HCT116 (cell line): ENCODE results near the gene C1QA. TPM values are rescaled to one million over a fixed set of nuclear protein-coding genes. Genes with fewer than 3 reads are reported as not detected.

Experiments
- ATAC-seq: fragments of 200-7000 bp; cut with Tn5 transposase; 2 replicates; pipeline ENCODE4 v1.9.1; 2020; ENCODE audit warnings: mild to moderate bottlenecking, moderate library complexity
- BruUV-seq: library from RNA; stranded (reverse); fragments of 400-500 nt; replicated peaks from 2 replicates; lab custom pipeline; 2021; lab: Mats Ljungman, UMichigan
- CTCF ChIA-PET: fragments of 300-600 bp; sonication (Branson Sonifier 250); formaldehyde crosslinking; loops from one replicate; lab custom pipeline; 2021; ENCODE audit warnings: antibody characterized with exemption; lab: Charles Lee
- POLR2A ChIA-PET: fragments of 300-600, 350-600 bp; sonication (Branson Sonifier 250); formaldehyde crosslinking; loops from one replicate; lab custom pipeline; 2021; ENCODE audit warnings: antibody characterized with exemption; lab: Charles Lee
- RAD21 ChIA-PET, 2 experiments: fragments of 300-600 bp; sonication (Branson Sonifier 250); formaldehyde crosslinking; loops; one replicate each; lab custom pipeline; 2023; ENCODE audit warnings: low total read pairs in 2 of 2; ENCODE audit not compliant: uncharacterized antibody in 2 of 2, unreplicated experiment in 2 of 2, low non-redundant PET in 1 of 2; lab: Charles Lee
- DNase-seq: peaks from one replicate; pipeline ENCODE4 v3.0.0-alpha.2; 2010; ENCODE audit warnings: low read depth, low spot score
- H2AFZ ChIP-seq: fragments of 200-600 bp; shearing (Covaris generic), sonication (generic); 2 replicates; pipeline ENCODE4 v1.6.1; 2017; ENCODE audit warnings: low read depth, mixed run types, mixed read lengths, antibody characterized with exemption, low read length; ENCODE audit not compliant: poor library complexity, severe bottlenecking
- H3K27ac ChIP-seq: 2 replicates; pipeline ENCODE4 v1.5.1; 2012; ENCODE audit warnings: low read depth, low read length
- H3K27me3 ChIP-seq: fragments of 200-600 bp; sonication (generic); 2 replicates; pipeline ENCODE4 v1.6.1; 2016; ENCODE audit warnings: mixed run types, low read length, mixed read lengths; ENCODE audit not compliant: insufficient read depth
- H3K36me3 ChIP-seq, 2 experiments: fragments of 200-500 bp in 1 of 2; fragments of 200-600 bp in 1 of 2; sonication (Bioruptor generic) in 1 of 2; sonication (generic) in 1 of 2; 2 replicates each; pipeline versions ENCODE4 v1.5.1 to v1.6.1; 2014 to 2016; ENCODE audit warnings: low read length in 2 of 2, inconsistent platforms in 1 of 2, mixed read lengths in 1 of 2, mixed run types in 1 of 2; ENCODE audit not compliant: insufficient read depth in 2 of 2, control insufficient read depth in 1 of 2
- H3K4me1 ChIP-seq, 2 experiments: fragments of 200-600 bp in 1 of 2; sonication (generic) in 1 of 2; 2 replicates each; pipeline versions ENCODE4 v1.5.1 to v1.6.1; 2012 to 2017; ENCODE audit warnings: low read length in 2 of 2, inconsistent platforms in 1 of 2, mild to moderate bottlenecking in 1 of 2, mixed read lengths in 1 of 2, mixed run types in 1 of 2, moderate library complexity in 1 of 2; ENCODE audit not compliant: insufficient read depth in 2 of 2, control insufficient read depth in 1 of 2
- H3K4me2 ChIP-seq: fragments of 200-600 bp; sonication (generic); 2 replicates; pipeline ENCODE4 v1.6.1; 2017; ENCODE audit warnings: mixed run types, low read length, mixed read lengths
- H3K4me3 ChIP-seq, 2 experiments: fragments of 200-600 bp in 1 of 2; sonication (generic) in 1 of 2; replicated peaks in 1 of 2; 2 replicates each; pipeline ENCODE4 v1.5.1; 2011 to 2016; ENCODE audit warnings: low read length in 2 of 2, control low read depth in 1 of 2, low read depth in 1 of 2, mild to moderate bottlenecking in 1 of 2, mixed read lengths in 1 of 2, mixed run types in 1 of 2
- H3K79me2 ChIP-seq: fragments of 200-600 bp; sonication (generic); 2 replicates; pipeline ENCODE4 v1.6.1; 2017; ENCODE audit warnings: mild to moderate bottlenecking, mixed run types, low read length, moderate library complexity, mixed read lengths; ENCODE audit not compliant: insufficient read depth
- H3K9ac ChIP-seq: fragments of 200-600 bp; sonication (generic); 2 replicates; pipeline ENCODE4 v1.6.1; 2016; ENCODE audit warnings: low read length, mixed read lengths
- H3K9me2 ChIP-seq: fragments of 200-600 bp; sonication (generic), shearing (Covaris generic); 2 replicates; pipeline ENCODE4 v1.6.1; 2017; ENCODE audit warnings: mixed run types, mild to moderate bottlenecking, moderate library complexity; ENCODE audit not compliant: insufficient read depth
- H3K9me3 ChIP-seq, 2 experiments: fragments of 200-500 bp in 1 of 2; fragments of 200-600 bp in 1 of 2; sonication (Bioruptor generic) in 1 of 2; sonication (generic) in 1 of 2; 2 replicates each; pipeline ENCODE4 v1.6.1; 2014 to 2017; ENCODE audit warnings: low read length in 2 of 2, mixed read lengths in 2 of 2, inconsistent platforms in 1 of 2, low read depth in 1 of 2, mild to moderate bottlenecking in 1 of 2, mixed run types in 1 of 2, moderate library complexity in 1 of 2; ENCODE audit not compliant: control insufficient read depth in 1 of 2, insufficient read depth in 1 of 2
- H4K20me1 ChIP-seq: fragments of 200-600 bp; sonication (generic), shearing (Covaris generic); 2 replicates; pipeline ENCODE4 v1.6.1; 2017; ENCODE audit warnings: mixed run types, mild to moderate bottlenecking, moderate library complexity; ENCODE audit not compliant: insufficient read depth
- CBX3 ChIP-seq: IDR thresholded peaks from 2 replicates; pipeline ENCODE4 v1.6.1; 2012; ENCODE audit warnings: low read depth
- CEBPB ChIP-seq: IDR thresholded peaks from 2 replicates; pipeline ENCODE4 v1.6.1; 2012; ENCODE audit warnings: low read depth
- EZH2 ChIP-seq: fragments of 200-600 bp; sonication (generic); IDR thresholded peaks from 2 replicates; pipeline ENCODE4 v1.6.1; 2017; ENCODE audit warnings: antibody characterized with exemption, mixed run types
- EZH2phosphoT487 ChIP-seq: fragments of 200-600 bp; IDR thresholded peaks from 2 replicates; pipeline ENCODE4 v1.6.1; 2018; ENCODE audit warnings: antibody characterized with exemption, borderline replicate concordance
- FOSL1 ChIP-seq: IDR thresholded peaks from 2 replicates; pipeline ENCODE4 v1.6.1; 2012; ENCODE audit warnings: low read depth
- JUND ChIP-seq: IDR thresholded peaks from 2 replicates; pipeline ENCODE4 v1.6.1; 2012
- MAX ChIP-seq: IDR thresholded peaks from 2 replicates; pipeline ENCODE4 v1.6.1; 2012
- POLR2A ChIP-seq: IDR thresholded peaks from 2 replicates; pipeline ENCODE4 v1.7.0; 2011; ENCODE audit warnings: borderline replicate concordance; ENCODE audit not compliant: insufficient read depth, insufficient read length; ENCODE audit errors: extremely low read depth
- POLR2AphosphoS5 ChIP-seq: IDR thresholded peaks from 2 replicates; pipeline ENCODE4 v1.6.1; 2011; ENCODE audit warnings: mild to moderate bottlenecking, low read depth, low read length, moderate library complexity
- RAD21 ChIP-seq: IDR thresholded peaks from 2 replicates; pipeline ENCODE4 v1.6.1; 2012; ENCODE audit warnings: low read depth, mild to moderate bottlenecking
- REST ChIP-seq: IDR thresholded peaks from 2 replicates; pipeline ENCODE4 v1.6.1; 2012; ENCODE audit warnings: low read depth
- SP1 ChIP-seq: IDR thresholded peaks from 2 replicates; pipeline ENCODE4 v1.6.1; 2012; ENCODE audit warnings: low read depth
- SRF ChIP-seq: IDR thresholded peaks from 2 replicates; pipeline ENCODE4 v1.6.1; 2012; ENCODE audit warnings: low read depth
- TCF7L2 ChIP-seq: IDR thresholded peaks from 2 replicates; pipeline ENCODE4 v1.7.0; 2011; ENCODE audit warnings: borderline replicate concordance, inconsistent platforms; ENCODE audit not compliant: insufficient read depth, insufficient read length; ENCODE audit errors: extremely low read depth
- YY1 ChIP-seq: IDR thresholded peaks from 2 replicates; pipeline ENCODE4 v1.6.1; 2011; ENCODE audit warnings: low read length, low read depth, moderate library complexity, mild to moderate bottlenecking; ENCODE audit not compliant: insufficient replicate concordance; ENCODE audit errors: extremely low read depth
- ZBTB33 ChIP-seq: IDR thresholded peaks from 2 replicates; pipeline ENCODE4 v1.6.1; 2011; ENCODE audit warnings: mild to moderate bottlenecking, low read length, moderate library complexity; ENCODE audit not compliant: insufficient replicate concordance; ENCODE audit errors: extremely low read depth
- ZFX ChIP-seq: fragments of 450-650 bp; IDR thresholded peaks from 2 replicates; pipeline ENCODE4 v1.6.1; 2017
- ZNF274 ChIP-seq: fragments of 200-500 bp; sonication (Bioruptor generic); IDR thresholded peaks from 2 replicates; pipeline ENCODE4 v1.6.1; 2014; ENCODE audit warnings: mild to moderate bottlenecking, low read depth, low read length, inconsistent platforms
- intact Hi-C: fragments of 100-400 bp; cut with micrococcal nuclease; formaldehyde crosslinking; loops from 2 replicates; pipeline ENCODE4 v1.10.0; 2022
- total RNA-seq: library from RNA; stranded (reverse); gene quantifications from one replicate; pipeline ENCODE4 v1.2.1, GENCODE V29; 2021; ENCODE audit not compliant: unreplicated experiment
- TF ChIP-seq, protein P1 (sequence below), 3 experiments: fragments of 200-600 bp in 1 of 3; sonication (generic) in 1 of 3; IDR thresholded peaks in 2 of 3; conservative IDR thresholded peaks in 1 of 3; 2 replicates each; pipeline ENCODE4 v1.5.1; 2012 to 2017; ENCODE audit warnings: low read depth in 2 of 3, low read length in 2 of 3, antibody characterized with exemption in 1 of 3, borderline replicate concordance in 1 of 3, control low read depth in 1 of 3, mild to moderate bottlenecking in 1 of 3, mixed read lengths in 1 of 3, mixed run types in 1 of 3, moderate library complexity in 1 of 3; ENCODE audit not compliant: insufficient read depth in 1 of 3
- TF ChIP-seq, protein P2 (sequence below): IDR thresholded peaks from 2 replicates; pipeline ENCODE4 v1.6.1; 2012

The C1QA gene
- total RNA-seq, 1 experiment from 2014 or later, result 0.91 TPM

DNA sequence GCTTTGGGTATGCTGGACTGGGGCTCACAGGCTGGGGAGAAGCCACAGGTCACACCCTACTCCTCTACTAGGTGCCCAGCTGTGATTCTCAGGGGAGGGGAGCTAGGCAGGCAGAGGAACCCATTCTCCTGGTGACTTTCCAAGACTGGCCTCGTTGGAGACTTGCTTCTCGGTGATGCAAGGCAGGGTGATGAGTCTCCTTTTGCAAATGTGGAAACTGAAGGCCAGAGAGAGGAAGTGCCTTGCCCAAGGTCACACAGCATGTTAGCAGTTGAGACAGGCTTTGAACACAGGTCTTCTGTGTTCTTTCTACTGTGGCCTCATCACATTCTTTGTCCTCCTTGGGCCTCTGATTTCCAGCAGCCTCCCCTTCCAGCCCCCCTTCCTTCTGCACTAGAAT lies 20.5 kb upstream of the C1QA start:
- intact Hi-C loops, result no loop called here
- ChIA-PET RAD21 (interaction anchor here in 1 of 2 experiments (0.6 kb wide), 1 partner anchor 234 kb away, joined by 4 read pairs; no protein-coding TSS in a partner anchor), POLR2A (no interaction called here)
- DNase-seq, result no peak
- Histone ChIP-seq H3K9me3 (no peaks in the 10 kb centered on the region), H3K4me1 (no peaks in the 10 kb centered on the region)
- no TSS peak for BruUV-seq
- TF ChIP-seq RAD21 (no peak), REST (no peak), ZNF274 (no peak), FOSL1 (no peak), SRF (no peak), MAX (no peak), YY1 (no peak), JUND (no peak), SP1 (no peak), POLR2AphosphoS5 (no peak), POLR2A (no peak), CEBPB (no peak), EZH2phosphoT487 (no peak), TCF7L2 (no peak), ZFX (no peak), ZBTB33 (no peak), EZH2 (no peak), CBX3 (no peak)
- TF ChIP-seq, protein P1, sequence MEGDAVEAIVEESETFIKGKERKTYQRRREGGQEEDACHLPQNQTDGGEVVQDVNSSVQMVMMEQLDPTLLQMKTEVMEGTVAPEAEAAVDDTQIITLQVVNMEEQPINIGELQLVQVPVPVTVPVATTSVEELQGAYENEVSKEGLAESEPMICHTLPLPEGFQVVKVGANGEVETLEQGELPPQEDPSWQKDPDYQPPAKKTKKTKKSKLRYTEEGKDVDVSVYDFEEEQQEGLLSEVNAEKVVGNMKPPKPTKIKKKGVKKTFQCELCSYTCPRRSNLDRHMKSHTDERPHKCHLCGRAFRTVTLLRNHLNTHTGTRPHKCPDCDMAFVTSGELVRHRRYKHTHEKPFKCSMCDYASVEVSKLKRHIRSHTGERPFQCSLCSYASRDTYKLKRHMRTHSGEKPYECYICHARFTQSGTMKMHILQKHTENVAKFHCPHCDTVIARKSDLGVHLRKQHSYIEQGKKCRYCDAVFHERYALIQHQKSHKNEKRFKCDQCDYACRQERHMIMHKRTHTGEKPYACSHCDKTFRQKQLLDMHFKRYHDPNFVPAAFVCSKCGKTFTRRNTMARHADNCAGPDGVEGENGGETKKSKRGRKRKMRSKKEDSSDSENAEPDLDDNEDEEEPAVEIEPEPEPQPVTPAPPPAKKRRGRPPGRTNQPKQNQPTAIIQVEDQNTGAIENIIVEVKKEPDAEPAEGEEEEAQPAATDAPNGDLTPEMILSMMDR (IDR thresholded peaks at IDR 0.05 in 2 of 3, conservative IDR thresholded peaks at IDR 0.05 in 1 of 3; ENCODE audit: borderline replicate concordance in 1 of 3, insufficient read depth in 1 of 3, low read depth in 2 of 3, low read length in 2 of 3), result no peak
- TF ChIP-seq, protein P2, sequence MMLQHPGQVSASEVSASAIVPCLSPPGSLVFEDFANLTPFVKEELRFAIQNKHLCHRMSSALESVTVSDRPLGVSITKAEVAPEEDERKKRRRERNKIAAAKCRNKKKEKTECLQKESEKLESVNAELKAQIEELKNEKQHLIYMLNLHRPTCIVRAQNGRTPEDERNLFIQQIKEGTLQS, result no peak
- TF ChIP-seq, all 23 proteins: peak for 0
- CTCF ChIA-PET, result no interaction called here
- Histone ChIP-seq H4K20me1 (no peaks in the 10 kb centered on the region), H3K9me2 (no peaks in the 10 kb centered on the region), H3K27me3 (peaks cover 79% of the 10 kb centered on the region), H3K9ac (no peak overlapping the region), H3K27ac (no peak overlapping the region), H3K4me2 (no peak overlapping the region), H3K36me3 (no peaks in the 10 kb centered on the region), H3K4me3 (no peak overlapping the region), H3K79me2 (no peaks in the 10 kb centered on the region), H2AFZ (no peak overlapping the region)
- no peak for ATAC-seq
